NK-92 (cell line): ENCODE data around the gene PTPRN2.
"Not testable (repeated sequence)": the region's sequence is repeated elsewhere in the genome, so short reads cannot be mapped to it uniquely, and the experiment has no call there.

Source experiments
- DNase-seq: peaks from one replicate; lab custom pipeline; 2025; ENCODE audit not compliant: unreplicated experiment; lab: John Stamatoyannopoulos, UW

Gene PTPRN2

DNA sequence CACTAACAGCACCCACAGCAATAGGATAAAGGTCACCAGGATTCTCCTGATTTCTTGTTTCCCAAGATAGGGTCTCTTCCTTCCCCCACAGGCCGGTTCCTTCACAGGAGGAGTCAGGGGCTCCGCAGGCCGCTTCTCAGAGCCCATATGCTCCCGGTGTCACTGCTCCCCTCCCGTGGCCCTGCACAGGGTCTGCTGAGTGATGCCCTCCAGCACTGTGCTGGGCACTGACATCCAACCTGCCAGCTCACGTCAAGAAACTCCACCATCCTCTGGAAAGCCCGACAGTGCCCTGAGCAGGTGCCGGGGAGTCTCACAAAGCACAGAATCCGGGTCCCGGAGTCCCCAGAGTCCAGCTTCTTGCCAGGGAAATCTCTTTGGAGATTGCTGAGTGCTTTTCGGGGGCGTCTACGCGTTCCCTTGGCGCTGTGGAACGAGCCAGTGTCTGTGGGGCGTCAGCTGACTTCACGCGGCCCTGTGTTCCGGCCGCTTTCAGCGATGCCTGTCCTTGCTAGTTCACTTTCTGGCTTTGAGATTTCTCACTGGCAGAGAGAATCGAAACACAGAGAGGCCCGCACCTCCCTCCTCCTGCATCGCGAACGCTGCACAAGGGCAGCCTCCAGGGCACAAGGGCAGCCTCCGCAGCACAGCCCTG lies 683.3 kb downstream of the PTPRN2 start:
- DNase-seq, result no peak

DNA sequence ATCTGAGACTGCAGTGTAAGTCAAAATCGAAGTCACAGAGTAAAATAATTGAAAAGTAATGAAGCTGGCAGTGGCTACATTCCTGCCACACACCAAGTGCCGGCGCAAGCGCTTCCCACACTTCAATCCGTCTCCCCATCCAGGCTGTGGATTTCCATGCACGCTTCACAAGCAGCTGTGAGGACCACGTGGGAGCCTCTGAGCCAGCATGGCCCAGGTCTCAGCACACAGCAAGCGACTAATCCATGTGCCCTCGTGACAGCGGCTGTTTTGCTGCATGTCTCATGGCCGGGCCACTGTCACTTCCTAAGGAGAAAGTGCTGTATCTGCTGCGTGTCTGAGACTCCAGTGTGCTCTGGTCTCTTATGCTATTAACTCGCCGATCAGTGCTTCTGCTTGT lies 683.9 kb downstream of the PTPRN2 start:
- no peak for DNase-seq

DNA sequence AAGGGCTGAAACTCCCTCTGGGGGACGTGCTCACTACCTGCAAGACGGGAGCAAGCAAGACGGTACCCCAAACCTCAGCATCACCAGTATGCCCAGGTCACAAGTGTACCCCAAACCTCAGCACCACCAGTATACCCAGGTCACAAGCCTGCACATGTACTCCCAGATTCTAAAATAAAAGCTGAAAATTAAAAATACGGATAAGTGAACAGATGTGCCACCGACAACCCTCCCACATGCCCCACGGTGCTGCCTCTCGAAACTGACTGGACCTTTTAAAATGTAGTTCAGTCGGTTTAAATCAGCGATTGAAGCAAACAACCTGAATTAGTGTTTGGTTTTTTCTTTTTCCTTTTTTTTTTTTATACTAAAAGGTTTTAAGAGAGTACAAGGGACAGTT lies 684.3 kb downstream of the PTPRN2 start:
- no peak for DNase-seq

DNA sequence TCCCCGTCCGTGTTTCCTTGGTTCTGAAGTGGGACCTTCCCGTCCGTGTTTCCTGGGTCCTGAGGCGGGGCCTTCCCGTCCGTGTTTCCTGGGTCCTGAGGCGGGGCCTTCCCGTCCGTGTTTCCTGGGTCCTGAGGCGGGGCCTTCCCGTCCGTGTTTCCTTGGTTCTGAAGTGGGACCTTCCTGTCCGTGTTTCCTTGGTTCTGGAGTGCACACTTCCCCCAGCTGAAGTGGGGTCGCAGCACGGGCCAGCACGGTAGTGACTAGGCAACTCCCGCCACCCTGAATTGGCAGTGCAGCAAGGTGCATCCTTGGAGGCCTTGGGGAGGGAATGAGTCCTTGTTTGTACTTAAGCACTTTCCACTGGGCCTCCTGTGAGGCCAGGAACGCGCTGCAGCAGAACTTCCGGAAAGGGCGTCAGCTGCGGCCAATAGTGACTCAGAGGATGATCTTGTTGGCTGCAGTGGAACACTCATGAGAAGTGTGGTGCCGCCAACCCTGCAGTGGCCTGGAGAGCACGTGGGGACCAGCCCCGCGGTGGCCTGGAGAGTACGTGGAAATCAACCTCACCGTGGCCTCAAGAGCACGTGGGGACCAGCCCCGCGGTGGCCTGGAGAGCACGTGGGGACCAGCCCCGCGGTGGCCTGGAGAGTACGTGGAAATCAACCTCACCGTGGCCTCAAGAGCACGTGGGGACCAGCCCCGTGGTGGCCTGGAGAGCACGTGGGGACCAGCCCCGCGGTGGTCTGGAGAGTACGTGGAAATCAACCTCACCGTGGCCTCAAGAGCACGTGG lies 685.6 kb downstream of the PTPRN2 start:
- not testable (repeated sequence) for DNase-seq

DNA sequence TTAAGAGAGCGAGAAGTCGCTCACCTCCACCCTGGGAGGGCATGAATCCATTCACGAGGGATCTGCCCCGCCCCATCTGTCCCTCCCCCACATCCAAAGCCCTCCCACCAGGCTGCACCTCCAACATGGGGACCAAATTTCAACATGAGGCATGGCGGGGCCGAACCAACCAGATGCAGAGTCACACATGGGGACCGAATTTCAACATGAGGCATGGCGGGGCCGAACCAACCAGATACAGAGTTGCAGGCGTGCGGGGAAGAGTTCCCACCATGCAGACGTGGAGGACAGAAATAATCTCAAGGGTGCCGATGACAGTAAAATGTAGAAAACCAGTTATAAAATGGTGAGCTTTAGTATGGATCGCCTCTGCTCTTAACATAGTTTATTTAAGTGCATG lies 686.5 kb downstream of the PTPRN2 start:
- DNase-seq, result no peak

DNA sequence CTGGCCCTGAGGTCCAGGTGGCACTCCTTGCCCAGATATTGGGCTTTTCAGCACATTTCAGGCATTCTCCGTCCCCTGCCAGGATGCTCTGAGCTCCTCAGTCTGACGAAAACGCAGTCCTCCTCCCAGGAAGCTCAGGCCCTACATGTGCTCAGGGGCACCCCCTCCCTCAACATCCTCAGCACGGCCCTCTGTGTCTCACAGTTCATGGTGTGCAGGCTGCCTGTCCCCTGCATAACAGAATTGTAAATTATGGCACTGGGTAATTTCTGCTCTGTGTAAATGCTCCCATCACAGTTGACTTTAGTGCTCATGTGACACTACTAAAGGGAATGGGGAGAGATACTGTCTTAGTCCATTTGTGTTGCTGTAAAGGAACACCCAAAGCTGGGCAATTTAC lies 687.1 kb downstream of the PTPRN2 start:
- DNase-seq, result no peak

DNA sequence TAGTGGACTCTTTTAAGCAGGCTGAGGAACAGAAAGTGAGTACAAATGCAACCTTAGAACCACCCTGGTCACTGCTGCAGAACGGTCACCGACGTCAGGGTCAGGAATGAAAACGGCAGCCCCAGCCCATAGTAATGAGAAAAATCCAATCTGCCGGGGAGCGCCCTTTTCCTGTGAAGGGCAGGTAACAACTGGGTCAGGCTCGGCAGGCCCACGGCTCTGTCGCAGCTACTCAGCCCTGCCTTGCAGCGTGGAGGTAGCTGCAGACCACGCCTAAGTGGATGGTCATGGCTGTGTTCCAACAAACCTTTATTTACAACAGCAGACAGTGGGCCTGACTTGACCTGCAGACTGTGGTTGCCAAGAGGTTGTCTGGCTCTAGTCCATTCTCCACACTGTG lies 687.6 kb downstream of the PTPRN2 start:
- no peak for DNase-seq

DNA sequence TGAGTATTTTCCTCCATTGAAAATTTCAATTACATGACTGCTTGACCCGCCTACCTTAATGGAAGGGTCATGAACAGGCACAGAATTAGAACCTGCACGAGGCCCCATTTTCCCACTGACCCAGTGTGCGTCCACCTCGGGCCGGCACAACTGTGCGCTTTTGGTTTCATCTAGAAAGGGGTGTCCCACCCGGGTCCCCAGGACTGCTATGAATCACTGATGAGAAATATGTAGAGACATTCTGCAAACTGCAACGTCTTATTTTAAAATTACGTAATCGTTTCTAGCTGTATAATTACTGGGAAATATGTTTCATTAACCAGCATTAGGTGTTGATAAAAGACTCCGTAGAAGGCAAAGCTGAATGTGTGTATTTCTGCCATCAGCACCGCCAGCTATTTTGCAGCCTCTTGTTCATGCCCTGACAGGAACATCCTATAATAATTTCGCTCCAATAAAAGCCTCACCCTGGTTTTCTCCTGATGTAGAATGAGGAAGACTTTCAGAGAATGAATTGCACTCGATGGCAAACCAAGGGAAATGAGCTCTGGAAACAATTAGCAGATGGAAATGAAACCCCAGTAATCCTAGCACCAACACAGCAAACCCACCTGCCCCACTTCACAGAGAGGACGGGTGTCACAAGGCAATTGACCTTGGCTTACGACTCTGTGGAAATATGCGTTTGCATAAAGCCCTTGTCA lies 688.7 kb downstream of the PTPRN2 start:
- no peak for DNase-seq

DNA sequence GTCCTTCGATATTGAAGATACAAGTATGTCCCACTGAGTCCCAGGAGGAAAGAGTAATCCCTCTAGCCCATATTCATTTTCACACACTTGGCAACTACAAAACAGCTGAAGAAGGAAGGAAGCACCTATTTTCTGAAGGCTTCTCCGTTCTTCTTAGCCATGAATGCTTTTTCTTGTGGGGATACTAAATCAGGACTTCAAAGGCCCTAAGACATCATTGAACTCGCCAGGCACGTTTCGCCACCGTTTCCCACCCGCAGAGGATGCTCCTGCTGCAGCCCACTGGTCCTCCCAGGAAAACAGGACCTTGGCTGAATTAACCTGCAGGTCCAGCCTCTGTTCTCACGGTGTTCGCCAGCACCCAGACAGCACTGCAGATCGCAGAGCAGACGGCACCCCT lies 689.4 kb downstream of the PTPRN2 start:
- DNase-seq, result no peak

DNA sequence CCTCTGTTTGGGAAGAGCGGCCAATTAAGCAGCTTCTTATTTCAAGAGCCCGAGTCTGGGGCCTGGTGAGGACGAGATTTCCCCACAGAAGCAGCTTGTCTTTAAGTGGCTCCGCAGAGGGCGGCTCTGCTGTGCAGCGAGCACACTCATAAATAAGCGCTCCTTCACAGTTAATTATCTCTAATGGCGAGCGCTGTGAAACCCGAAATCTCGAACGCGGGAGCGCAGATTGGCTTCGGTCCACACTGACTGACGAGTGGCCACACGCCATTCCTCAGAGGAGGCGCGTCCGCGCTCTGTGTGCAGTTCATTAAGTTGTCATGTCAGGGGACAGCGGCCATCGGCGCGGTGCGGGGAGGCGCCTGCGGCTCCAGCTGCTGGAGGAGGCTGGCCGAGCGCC lies 689.9 kb downstream of the PTPRN2 start:
- DNase-seq, result no peak

DNA sequence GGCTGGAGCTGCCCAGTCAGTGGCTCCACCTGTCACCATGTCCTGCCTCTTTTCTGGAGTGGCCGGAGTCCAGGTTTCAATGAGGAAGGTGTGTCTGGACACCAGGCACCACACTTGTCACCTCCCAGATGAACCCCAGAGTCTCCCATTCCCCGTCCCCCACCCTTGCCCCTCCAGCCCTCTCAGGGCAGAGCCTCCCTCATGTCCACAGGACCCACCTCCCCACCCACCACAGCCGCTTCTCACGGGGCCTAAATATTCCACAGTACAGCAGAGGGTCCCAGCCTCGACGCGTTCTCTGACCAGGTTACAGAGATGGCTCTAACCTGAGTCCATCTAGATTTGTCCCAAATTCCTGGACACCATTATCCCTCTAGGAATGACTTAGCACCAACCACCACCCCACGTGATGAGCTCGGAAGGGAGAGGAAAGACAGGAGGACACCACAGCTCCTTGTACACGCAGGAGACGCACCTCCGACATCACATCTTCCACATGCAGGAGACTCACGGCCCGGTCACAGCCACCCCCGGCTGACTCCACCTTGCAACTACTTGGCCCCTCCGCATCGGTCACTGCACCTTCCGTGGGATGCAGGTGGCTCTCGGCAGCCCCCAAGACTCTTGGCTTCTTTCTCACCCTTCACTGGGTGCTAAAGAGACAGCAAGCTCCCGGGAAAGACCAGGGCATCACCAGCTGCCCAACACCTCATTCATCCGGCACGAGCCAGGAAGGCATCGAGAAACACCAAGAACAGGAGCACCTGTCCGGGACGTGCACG lies 690.7 kb downstream of the PTPRN2 start:
- DNase-seq, result no peak

DNA sequence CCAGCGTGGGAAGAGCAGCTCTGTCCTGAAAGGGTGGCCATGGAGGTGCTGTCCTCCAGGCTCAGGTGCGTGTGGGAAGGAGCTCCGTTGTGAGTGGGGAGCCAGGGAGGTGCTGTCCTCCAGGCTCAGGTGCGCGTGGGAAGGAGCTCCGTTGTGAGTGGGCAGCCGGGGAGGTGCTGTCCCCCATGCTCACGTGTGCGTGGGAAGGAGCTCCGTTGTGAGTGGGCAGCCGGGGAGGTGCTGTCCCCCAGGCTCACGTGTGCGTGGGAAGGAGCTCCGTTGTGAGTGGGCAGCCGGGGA lies 691.3 kb downstream of the PTPRN2 start:
- not testable (repeated sequence) for DNase-seq

DNA sequence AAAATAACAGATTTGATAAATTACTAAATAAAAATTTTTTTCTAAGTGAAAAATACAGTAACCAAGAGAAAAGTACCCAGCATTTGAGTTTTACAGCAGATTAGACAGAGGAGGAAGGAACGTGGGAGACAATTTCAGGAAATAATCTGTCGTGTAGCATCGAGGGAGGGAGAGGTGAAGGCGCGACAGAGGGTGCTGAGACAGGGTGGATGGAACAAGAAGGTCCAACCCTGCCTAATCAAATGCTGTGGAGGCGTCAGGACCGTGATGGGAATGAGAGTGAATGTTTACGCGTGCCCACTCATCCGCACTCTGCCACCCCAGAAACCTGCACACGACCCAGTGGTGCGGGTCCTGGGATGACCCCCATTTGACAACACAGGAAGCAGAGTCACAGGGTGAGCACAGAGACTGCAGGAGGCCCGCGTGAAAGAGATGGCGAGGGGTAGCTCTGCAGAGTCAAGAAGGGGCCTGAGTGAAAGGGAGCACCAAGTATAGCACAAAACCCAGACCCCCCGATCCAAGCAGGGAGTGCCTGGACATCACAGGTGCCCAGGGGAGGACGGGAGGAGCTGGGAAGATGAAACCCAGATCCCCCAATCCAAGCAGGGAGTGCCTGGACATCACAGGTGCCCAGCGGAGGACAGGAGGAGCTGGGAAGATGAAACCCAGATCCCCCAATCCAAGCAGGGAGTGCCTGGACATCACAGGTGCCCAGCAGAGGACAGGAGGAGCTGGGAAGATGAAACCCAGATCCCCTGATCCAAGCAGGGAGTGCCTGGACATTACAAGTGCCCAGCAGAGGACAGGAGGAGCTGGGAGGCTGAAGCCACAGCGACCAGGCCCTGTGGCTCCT lies 691.9 kb downstream of the PTPRN2 start:
- no peak for DNase-seq

DNA sequence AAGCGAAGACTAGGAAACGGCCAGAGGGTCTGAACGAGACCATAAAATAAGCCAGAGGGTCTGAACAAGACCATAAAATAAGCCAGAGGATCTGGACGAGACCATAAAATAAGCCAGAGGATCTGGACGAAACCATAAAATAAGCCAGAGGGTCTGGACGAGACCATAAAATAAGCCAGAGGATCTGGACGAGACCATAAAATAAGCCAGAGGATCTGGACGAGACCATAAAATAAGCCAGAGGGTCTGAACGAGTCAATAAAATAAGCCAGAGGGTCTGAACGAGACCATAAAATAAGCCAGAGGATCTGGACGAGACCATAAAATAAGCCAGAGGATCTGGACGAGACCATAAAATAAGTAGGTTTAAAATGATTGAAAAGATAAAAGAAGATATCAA lies 692.5 kb downstream of the PTPRN2 start:
- DNase-seq, result not testable (repeated sequence)

DNA sequence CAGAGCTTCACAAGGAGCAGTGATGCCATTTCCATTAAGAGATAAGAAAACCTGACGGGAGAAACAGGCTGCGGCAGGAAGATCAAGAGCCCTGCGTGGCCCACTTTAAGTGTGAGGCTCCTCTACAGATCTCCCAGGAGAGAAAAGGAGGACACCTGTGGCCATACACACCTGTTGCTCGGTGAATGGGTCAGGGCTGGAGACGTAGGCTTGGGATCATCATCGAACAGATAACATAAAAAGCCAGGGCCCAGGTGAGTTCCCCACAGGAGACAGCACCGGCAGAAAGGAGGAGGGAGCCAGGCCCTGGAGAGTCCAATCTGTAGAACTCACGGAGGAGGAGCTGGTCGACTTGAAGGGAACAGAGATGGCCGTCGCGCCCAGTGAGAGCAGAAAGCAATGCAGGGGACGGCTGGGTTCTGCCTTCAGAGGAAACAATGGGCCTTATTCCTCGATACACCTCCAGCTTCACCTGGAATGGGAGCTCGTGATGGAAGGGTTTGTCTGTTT lies 694.0 kb downstream of the PTPRN2 start:
- DNase-seq, result no peak

DNA sequence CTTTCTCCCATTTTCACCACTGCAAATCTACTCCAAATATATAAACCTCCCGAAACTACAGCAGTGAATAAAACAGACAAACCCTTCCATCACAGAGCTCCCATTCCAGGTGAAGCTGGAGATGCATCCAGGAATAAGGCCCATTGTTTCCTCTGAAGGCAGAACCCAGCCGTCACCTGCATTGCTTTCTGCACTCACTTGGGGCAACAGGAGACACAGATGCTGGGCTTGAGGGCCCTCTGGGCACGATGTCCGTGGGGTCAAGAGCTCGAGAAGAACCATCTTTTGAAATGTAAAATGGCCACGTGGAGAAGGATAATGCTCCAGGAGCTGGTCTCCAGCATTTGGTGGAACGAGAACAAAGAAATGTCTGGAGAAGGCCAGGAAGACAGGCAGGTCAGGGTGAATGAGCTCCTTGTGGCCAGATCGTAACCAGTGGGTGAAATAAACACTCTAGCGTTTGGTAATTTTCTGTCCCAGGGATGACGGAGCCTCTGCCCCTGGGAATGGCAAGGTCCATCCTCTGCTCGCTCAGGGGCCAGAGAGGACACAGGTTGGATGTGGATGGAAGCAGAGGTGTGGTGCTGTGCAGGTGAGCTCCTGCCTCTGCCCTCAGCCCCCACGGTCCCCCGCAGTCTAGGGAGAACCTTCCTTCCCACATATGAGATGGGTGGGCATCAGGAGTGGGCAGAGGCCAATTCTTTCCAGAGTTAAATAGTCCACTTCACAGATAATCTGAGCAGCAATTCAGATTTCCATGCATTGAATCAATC lies 694.7 kb downstream of the PTPRN2 start:
- DNase-seq, result no peak

DNA sequence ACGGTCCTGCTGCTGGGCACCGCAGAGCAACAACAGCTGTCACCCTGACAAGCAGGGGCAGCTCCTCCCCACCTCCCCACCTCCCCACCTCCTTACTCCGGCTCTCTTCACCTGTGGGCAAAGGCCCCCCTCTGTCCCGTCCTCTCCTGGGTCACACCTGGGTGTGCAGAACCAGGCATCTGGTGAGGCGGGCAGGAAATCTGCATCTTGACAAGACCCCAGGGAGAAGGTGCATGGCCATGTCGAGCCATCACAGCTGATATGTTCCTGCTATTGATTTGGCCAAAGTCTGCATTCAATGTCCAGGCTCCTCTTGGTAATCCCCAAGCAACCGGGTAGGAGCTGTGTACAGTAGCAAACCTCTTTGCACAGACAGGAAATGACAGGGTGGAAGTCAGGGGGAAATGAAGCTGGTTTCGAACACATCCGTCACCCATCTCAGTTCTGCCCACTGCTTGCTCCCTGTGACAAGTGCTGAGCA lies 696.7 kb downstream of the PTPRN2 start:
- DNase-seq, result no peak

DNA sequence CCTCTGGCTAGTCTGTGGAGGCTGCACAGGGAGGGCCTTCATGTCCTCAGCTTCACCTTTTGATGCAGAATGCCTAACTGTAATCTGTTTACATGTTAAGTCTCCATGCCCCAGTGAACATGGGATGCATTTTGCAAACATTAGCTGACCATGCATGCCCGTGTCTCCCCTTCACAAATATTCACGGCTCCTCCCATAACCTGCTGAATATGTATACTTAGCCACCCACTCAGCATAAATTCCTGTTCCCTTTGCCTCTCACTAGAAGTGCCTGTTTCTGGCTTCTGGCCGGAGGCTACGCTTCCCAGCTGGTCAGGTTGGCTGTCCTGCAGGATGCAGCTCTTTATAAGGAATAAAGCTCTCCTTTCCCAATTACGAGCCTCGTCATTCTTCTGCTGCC lies 698.1 kb downstream of the PTPRN2 start:
- DNase-seq, result no peak

DNA sequence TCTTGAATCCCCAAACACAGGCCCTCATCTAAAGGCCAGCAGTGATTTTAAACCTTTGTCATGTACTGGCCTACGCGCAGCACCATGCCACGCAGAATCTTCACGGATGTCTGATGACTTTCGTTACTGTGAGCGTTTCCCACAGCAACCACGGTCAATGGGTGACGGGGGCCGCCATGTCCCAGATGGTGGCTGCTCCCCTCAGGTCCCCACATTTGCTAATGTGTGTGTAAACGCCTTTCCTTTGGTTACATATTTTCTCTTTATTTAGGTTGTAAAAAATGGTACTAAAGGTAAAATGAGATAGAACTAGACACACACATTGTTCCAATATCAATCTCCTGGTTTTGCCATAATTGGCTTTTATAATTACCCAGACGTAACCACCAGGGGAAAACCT lies 699.0 kb downstream of the PTPRN2 start:
- DNase-seq, result no peak

DNA sequence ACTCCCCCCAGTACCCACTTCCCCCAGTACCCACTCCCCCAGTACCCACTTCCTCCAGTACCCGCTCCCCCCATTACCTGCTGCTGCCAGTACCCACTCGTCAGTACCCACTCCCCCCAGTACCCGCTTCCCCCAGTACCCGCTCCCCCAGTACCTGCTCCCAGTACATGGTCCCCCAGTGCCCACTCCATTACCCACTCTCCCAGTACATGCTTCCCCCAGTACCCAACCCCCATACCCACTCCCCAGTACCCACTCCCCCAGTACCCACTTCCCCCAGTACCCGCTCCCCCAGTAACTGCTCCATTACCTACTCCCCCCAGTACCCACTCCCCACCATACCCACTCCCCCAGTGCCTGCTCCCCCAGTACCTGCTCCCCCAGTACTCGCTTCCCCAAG lies 700.2 kb downstream of the PTPRN2 start:
- DNase-seq, result no peak
